ENCODE results near the gene KRT15.

The KRT15 gene

GRCh38 chr17:41496803-41497484 is 21.7 kb downstream of the KRT15 start:
- no peaks in the 10 kb centered on the region for H3K9me3 Mint-ChIP-seq
- no peaks in the 10 kb centered on the region for H3K36me3 Mint-ChIP-seq (ENCODE audit: low read depth)
- H3K27me3 Mint-ChIP-seq, result peaks cover 6% of the 10 kb centered on the region
- H3K27ac Mint-ChIP-seq, result peak overlapping the region; percentile 68
- H3K4me3 Mint-ChIP-seq, result peak overlapping the region; percentile 17
- peaks cover 77% of the 10 kb centered on the region for H3K4me1 Mint-ChIP-seq (ENCODE audit: low read depth)
- intact Hi-C loops (cut with micrococcal nuclease), result loop anchor here (5.0 kb wide), 1 partner anchor 150 kb away; no protein-coding TSS in a partner anchor

- Mint-ChIP-seq H3K36me3 (ENCODE audit: low read depth) (no peaks in the 10 kb centered on the region), H3K9me3 (no peaks in the 10 kb centered on the region), H3K4me3 (no peak overlapping the region), H3K27me3 (peaks cover 2% of the 10 kb centered on the region), H3K4me1 (ENCODE audit: low read depth) (peaks cover 82% of the 10 kb centered on the region), H3K27ac (peak overlapping the region; percentile 54)
- intact Hi-C loops (cut with micrococcal nuclease), result no loop called here
Observed at GRCh38 chr17:41494524-41494923, 24.2 kb downstream of the KRT15 start.

GRCh38 chr17:41492771-41493170 is 25.9 kb downstream of the KRT15 start:
- H3K4me3 Mint-ChIP-seq, result no peak overlapping the region
- intact Hi-C loops (cut with micrococcal nuclease), result no loop called here
- H3K9me3 Mint-ChIP-seq, result no peaks in the 10 kb centered on the region
- peaks cover 78% of the 10 kb centered on the region for H3K4me1 Mint-ChIP-seq (ENCODE audit: low read depth)
- peaks cover 2% of the 10 kb centered on the region for H3K27me3 Mint-ChIP-seq
- H3K36me3 Mint-ChIP-seq (ENCODE audit: low read depth), result no peaks in the 10 kb centered on the region
- H3K27ac Mint-ChIP-seq, result no peak overlapping the region

DNA sequence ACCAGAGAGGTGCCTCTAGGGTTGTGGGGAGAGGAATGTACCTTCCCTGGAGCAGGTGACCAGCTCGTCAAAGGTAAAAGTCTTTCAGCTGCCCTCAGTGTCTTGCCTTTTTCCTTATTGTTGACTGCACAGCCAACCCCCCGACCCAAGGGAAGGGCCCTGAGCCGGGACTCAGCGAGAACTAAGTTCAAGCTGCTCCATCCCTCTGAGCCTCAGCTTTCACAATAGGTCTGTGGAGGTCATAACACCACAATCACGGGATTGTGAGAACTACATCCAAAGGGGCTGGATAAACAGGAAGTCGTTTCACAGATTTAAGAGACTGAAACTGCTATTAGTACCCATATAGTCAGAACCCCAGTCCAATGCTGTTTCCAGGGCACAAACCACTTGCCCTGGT is 26.3 kb downstream of the KRT15 start:
- intact Hi-C loops (cut with micrococcal nuclease), result no loop called here

GRCh38 chr17:41491476-41491875 is 27.2 kb downstream of the KRT15 start:
- Mint-ChIP-seq H3K4me1 (ENCODE audit: low read depth) (peaks cover 73% of the 10 kb centered on the region), H3K9me3 (no peaks in the 10 kb centered on the region), H3K27ac (no peak overlapping the region), H3K36me3 (ENCODE audit: low read depth) (no peaks in the 10 kb centered on the region), H3K4me3 (no peak overlapping the region), H3K27me3 (peaks cover 4% of the 10 kb centered on the region)
- intact Hi-C loops (cut with micrococcal nuclease), result no loop called here

More for the DNA sequence above, 26.3 kb downstream of the KRT15 start:
- Mint-ChIP-seq H3K27me3 (peaks cover 2% of the 10 kb centered on the region), H3K36me3 (ENCODE audit: low read depth) (no peaks in the 10 kb centered on the region), H3K4me3 (no peak overlapping the region), H3K27ac (no peak overlapping the region), H3K4me1 (ENCODE audit: low read depth) (peaks cover 75% of the 10 kb centered on the region), H3K9me3 (no peaks in the 10 kb centered on the region)

DNA sequence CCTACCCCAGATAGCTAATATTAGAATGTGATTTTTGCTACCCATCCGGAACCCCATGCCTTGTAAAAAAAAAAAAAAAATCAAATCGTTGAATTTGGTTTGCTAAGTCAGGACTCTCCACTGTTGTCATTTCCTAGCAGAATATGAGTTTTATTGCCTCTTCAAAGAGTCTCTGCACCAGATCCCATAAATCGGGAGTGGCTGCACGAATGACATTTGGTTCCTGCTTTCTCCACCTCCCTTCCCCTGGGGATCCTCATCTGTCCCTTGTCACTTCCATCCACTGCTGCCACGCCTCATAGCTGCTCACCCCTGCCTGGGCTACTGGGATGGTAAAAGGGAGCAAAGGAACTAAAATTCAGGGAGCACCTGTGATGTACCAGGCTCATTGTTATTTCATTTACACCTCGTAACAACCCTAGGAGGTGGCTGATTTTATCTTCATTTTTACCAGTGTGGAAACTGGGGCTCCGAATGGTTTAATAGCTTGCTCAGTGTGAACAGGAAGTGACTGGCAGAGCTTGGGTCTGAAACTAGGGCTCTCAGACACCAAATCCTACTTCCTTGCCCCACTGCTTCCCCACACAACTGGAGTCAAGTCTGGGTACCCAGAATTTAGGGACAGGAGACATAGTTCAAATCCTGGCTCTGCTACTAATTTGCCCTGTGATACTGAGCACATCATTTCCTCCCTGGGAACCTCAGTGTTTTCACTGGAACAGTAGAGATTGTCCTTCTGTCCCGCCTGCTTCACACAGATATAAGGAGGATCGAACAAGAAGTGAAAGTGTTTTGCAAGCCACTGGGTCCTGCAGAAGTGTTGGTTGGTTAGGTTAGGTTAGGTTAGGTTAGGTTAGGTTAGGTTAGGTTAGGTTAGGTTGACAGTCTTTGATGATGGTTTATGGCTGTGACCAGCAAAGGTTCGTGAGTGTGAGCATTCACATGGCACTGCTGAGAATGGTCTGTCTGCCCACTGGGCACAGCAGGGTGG is 28.4 kb downstream of the KRT15 start:
- peaks cover 8% of the 10 kb centered on the region for H3K27me3 Mint-ChIP-seq
- peak overlapping the region; percentile 68 for H3K27ac Mint-ChIP-seq
- H3K4me1 Mint-ChIP-seq (ENCODE audit: low read depth), result peaks cover 72% of the 10 kb centered on the region
- peak overlapping the region; percentile 21 for H3K4me3 Mint-ChIP-seq
- no peaks in the 10 kb centered on the region for H3K36me3 Mint-ChIP-seq (ENCODE audit: low read depth)
- no peaks in the 10 kb centered on the region for H3K9me3 Mint-ChIP-seq
- intact Hi-C loops (cut with micrococcal nuclease), result loop anchor here (5.0 kb wide), 1 partner anchor 172 kb away; no protein-coding TSS in a partner anchor

DNA sequence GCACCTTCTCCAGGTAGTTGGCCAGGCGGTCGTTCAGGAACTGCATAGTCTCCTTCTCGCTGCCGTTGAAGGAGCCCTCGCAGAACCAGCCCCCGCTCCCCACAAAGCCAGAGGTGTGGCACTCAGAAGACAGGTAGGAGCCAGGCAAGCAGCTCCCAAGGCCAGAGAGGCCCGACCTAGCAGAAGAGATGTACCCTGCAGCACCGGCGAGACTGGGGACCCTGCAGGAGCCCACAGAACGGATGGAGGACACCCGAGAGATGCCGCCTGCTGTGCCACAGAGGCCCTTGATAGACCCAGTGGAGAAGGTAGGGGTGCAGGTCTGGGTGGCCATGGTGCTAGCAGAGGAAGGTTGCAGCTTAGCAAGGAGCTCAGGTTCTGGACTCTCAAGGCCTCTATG is 29.2 kb downstream of the KRT15 start, which contains the start of gene KRT36:
KRT36 (minus strand) TSS at position 380 of the 400 bp plus-strand sequence; CDS start at position 334, 46 bp downstream.
- peaks cover 65% of the 10 kb centered on the region for H3K4me1 Mint-ChIP-seq (ENCODE audit: low read depth)
- intact Hi-C loops (cut with micrococcal nuclease), result loop anchor here (5.0 kb wide), 1 partner anchor 173 kb away; no protein-coding TSS in a partner anchor
- peaks cover 7% of the 10 kb centered on the region for H3K27me3 Mint-ChIP-seq
- H3K4me3 Mint-ChIP-seq, result peak within 1 kb of the TSS; percentile 21
- H3K27ac Mint-ChIP-seq, result peak within 1 kb of the TSS; percentile 68
- H3K36me3 Mint-ChIP-seq (ENCODE audit: low read depth), result no peaks in the 10 kb centered on the region
- H3K9me3 Mint-ChIP-seq, result no peaks in the 10 kb centered on the region

DNA sequence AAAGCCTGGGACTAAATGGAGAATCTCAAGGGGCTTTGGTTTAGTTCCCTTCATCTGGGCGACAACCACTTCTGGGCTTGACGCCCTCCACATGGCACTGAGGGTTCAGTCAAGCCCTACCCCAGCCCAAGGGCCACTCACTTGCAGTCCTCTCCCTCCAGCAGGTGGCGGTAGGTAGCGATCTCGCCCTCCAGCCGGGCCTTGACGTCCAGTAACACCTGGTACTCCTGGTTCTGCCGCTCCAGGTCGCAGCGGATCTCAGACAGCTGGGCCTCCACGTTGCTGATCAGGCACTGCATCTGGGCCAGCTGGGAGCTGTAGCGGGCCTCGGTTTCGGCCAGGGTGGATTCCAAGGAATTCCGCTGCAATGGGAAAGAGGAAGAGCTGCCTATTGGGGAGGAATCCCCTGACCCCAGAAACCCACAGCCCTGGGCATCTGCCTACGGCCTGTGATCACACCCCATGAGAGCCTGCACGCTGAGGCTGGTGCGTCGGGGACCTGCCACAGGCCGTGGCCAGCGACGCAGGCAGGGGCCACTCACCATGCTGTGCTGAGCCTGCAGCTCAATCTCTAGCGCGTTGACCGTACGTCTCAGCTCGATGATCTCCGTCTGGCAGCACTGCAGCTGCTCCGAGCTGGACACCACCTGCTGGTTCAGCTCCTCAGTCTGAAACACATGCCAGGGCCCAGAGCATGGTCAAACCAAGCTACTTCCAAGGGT is 31.7 kb downstream of the KRT15 start:
- H3K4me3 Mint-ChIP-seq, result no peak overlapping the region
- peaks cover 46% of the 10 kb centered on the region for H3K4me1 Mint-ChIP-seq (ENCODE audit: low read depth)
- H3K9me3 Mint-ChIP-seq, result no peaks in the 10 kb centered on the region
- H3K27ac Mint-ChIP-seq, result no peak overlapping the region
- H3K27me3 Mint-ChIP-seq, result peaks cover 10% of the 10 kb centered on the region
- H3K36me3 Mint-ChIP-seq (ENCODE audit: low read depth), result no peaks in the 10 kb centered on the region
- intact Hi-C loops (cut with micrococcal nuclease), result loop anchor here (5.0 kb wide), 1 partner anchor 175 kb away; no protein-coding TSS in a partner anchor

GRCh38 chr17:41486316-41486715 is 32.4 kb downstream of the KRT15 start:
- H3K27ac Mint-ChIP-seq, result no peak overlapping the region
- H3K4me1 Mint-ChIP-seq (ENCODE audit: low read depth), result peaks cover 39% of the 10 kb centered on the region
- no peak overlapping the region for H3K4me3 Mint-ChIP-seq
- no peaks in the 10 kb centered on the region for H3K36me3 Mint-ChIP-seq (ENCODE audit: low read depth)
- no peaks in the 10 kb centered on the region for H3K9me3 Mint-ChIP-seq
- H3K27me3 Mint-ChIP-seq, result peaks cover 10% of the 10 kb centered on the region
- intact Hi-C loops (cut with micrococcal nuclease), result loop anchor here (5.0 kb wide), 1 partner anchor 176 kb away; no protein-coding TSS in a partner anchor

- Mint-ChIP-seq H3K9me3 (no peaks in the 10 kb centered on the region), H3K27ac (no peak overlapping the region), H3K36me3 (ENCODE audit: low read depth) (no peaks in the 10 kb centered on the region), H3K27me3 (peaks cover 10% of the 10 kb centered on the region), H3K4me1 (ENCODE audit: low read depth) (peaks cover 30% of the 10 kb centered on the region), H3K4me3 (no peak overlapping the region)
- intact Hi-C loops (cut with micrococcal nuclease), result loop anchor here (5.0 kb wide), 1 partner anchor 177 kb away; no protein-coding TSS in a partner anchor
Observed at GRCh38 chr17:41484920-41485904, 33.5 kb downstream of the KRT15 start.

DNA sequence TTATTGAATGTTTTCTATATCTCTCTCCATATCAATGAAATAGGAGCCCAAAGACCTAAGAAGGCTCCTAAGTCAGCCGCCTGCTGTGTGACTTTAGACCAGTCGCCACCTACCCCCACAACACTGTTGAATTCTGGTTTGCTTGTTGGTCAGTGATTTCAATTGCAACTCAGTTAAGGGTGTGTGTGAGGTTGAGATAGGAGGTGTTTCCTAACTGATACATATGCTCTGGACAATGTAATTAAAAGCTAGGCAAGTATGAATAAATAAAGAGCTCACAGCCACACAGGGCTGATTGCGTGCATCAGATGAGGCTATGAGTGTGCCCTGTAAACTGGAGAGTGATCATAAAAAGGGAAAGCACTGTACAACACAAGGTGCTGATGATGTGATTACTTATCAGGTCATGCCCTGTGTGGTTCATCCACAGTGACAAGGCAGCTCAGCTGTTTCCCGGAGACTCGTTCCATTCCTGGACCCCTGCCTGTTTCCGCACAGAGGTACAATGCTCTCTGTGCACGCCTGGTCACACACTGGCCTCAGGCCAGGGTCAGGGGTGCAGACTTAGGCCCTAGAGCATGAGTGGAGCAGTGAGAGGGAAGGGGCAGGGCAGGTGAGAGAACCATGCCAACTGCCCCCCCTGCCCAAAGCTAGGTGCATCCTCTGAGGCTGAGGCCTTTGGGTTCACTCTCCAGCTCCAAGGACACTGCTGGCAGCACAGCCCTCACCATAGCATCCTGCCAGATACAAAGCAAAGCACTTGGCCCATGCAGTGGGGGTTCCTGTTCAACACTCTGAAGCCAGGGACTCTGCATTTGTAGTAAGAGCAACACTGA is 34.5 kb downstream of the KRT15 start:
- intact Hi-C loops (cut with micrococcal nuclease), result no loop called here
- H3K4me3 Mint-ChIP-seq, result no peak overlapping the region
- peaks cover 10% of the 10 kb centered on the region for H3K27me3 Mint-ChIP-seq
- no peaks in the 10 kb centered on the region for H3K9me3 Mint-ChIP-seq
- peaks cover 25% of the 10 kb centered on the region for H3K4me1 Mint-ChIP-seq (ENCODE audit: low read depth)
- no peak overlapping the region for H3K27ac Mint-ChIP-seq
- no peaks in the 10 kb centered on the region for H3K36me3 Mint-ChIP-seq (ENCODE audit: low read depth)

GRCh38 chr17:41483531-41483930 is 35.2 kb downstream of the KRT15 start:
- H3K4me3 Mint-ChIP-seq, result no peak overlapping the region
- no peaks in the 10 kb centered on the region for H3K36me3 Mint-ChIP-seq (ENCODE audit: low read depth)
- no peak overlapping the region for H3K27ac Mint-ChIP-seq
- H3K27me3 Mint-ChIP-seq, result peaks cover 10% of the 10 kb centered on the region
- no peaks in the 10 kb centered on the region for H3K9me3 Mint-ChIP-seq
- H3K4me1 Mint-ChIP-seq (ENCODE audit: low read depth), result peaks cover 18% of the 10 kb centered on the region
- intact Hi-C loops (cut with micrococcal nuclease), result no loop called here
